Measurements from ENCODE around the gene GSE1.

The GSE1 gene

DNA sequence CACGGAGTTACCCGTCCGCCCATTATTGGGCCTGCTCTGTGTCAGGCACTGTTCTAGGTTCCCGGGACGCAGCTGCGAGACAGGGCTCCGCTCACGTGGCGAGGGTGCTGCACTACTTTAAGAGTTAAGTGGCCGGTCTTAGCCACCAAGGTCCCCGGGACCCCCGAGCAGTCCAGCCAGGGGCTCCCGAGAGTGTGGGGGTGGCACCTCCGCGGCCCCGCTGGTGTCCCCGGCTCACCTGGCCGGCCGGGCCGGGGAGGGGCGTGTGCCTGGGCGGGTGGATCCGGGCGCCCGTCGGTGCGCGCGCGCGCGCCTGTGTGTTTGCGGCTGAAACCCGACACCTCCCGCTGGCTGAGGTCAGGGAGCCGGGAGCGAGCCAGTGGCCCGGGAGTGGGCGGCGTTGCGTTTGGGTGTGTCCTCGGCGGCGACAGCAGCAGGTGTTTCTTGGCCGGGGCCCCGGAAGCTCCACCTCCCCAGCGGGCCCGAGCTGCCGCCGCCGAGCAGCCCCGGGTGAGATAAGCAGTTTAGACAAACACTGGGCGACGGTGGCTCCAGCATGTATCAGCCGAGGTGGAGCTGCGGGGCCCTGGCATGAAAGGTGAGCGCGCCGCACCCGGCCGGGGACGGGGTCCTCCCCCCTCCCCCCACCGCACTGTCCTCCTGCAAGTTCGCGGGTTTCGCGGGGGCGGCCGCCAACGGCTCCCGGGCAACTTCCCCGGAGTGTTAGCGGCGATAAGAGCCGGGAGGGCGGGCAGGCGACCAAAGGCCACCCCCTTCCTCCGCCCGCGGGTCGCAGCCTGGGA, at the start of gene GSE1 (continued):
- TF ChIP-seq, protein P1, sequence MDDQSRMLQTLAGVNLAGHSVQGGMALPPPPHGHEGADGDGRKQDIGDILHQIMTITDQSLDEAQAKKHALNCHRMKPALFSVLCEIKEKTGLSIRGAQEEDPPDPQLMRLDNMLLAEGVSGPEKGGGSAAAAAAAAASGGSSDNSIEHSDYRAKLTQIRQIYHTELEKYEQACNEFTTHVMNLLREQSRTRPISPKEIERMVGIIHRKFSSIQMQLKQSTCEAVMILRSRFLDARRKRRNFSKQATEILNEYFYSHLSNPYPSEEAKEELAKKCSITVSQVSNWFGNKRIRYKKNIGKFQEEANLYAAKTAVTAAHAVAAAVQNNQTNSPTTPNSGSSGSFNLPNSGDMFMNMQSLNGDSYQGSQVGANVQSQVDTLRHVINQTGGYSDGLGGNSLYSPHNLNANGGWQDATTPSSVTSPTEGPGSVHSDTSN (CRISPR knock-in tag; IDR thresholded peaks at IDR 0.05): no peak
- TF ChIP-seq ZXDB (tag by site-specific recombination; IDR thresholded peaks at IDR 0.05) (peak; percentile 75), ZNF335 (tag by site-specific recombination; conservative IDR thresholded peaks at IDR 0.05) (peak; percentile 84), GFI1B (tag by site-specific recombination; IDR thresholded peaks at IDR 0.05) (peak; percentile 19; the same call in 1 of the 2 replicates), SP7 (tag by site-specific recombination; IDR thresholded peaks at IDR 0.05) (peak; percentile 87), KLF7 (tag by site-specific recombination; IDR thresholded peaks at IDR 0.05; ENCODE audit: borderline replicate concordance) (peak; percentile 93), ZNF585B (tag by site-specific recombination; IDR thresholded peaks at IDR 0.05) (no peak), SETDB1 (IDR thresholded peaks at IDR 0.05; ENCODE audit: insufficient read length, low read length) (no peak), ZNF701 (tag by site-specific recombination; IDR thresholded peaks at IDR 0.05) (no peak), OSR2 (tag by site-specific recombination; IDR thresholded peaks at IDR 0.05) (peak; percentile 98), ZNF549 (tag by site-specific recombination; IDR thresholded peaks at IDR 0.05) (no peak), BCL11B (tag by site-specific recombination; IDR thresholded peaks at IDR 0.05; ENCODE audit: low read depth) (0 out of 2 replicates have a peak, but pooled peaks have one; percentile 74), ZNF174 (tag by site-specific recombination; IDR thresholded peaks at IDR 0.05) (0 out of 2 replicates have a peak, but pooled peaks have one; percentile 55), ZNF366 (tag by site-specific recombination; conservative IDR thresholded peaks at IDR 0.05) (no peak), ZNF2 (tag by site-specific recombination; IDR thresholded peaks at IDR 0.05) (peak; percentile 58; the same call in 1 of the 2 replicates), ZNF830 (tag by site-specific recombination; IDR thresholded peaks at IDR 0.05; ENCODE audit: low read depth) (no peak), ZNF23 (tag by site-specific recombination; IDR thresholded peaks at IDR 0.05; ENCODE audit: borderline replicate concordance) (no peak), ZNF677 (tag by site-specific recombination; IDR thresholded peaks at IDR 0.05) (no peak), TCF7L2 (IDR thresholded peaks at IDR 0.05; ENCODE audit: borderline replicate concordance, low read depth, low read length) (no peak), ZNF121 (tag by site-specific recombination; IDR thresholded peaks at IDR 0.05) (peak; percentile 43; the same call in 1 of the 2 replicates), SCRT1 (tag by site-specific recombination; IDR thresholded peaks at IDR 0.05; ENCODE audit: borderline replicate concordance) (0 out of 2 replicates have a peak, but pooled peaks have one; percentile 56)
- TF ChIP-seq, protein P2, sequence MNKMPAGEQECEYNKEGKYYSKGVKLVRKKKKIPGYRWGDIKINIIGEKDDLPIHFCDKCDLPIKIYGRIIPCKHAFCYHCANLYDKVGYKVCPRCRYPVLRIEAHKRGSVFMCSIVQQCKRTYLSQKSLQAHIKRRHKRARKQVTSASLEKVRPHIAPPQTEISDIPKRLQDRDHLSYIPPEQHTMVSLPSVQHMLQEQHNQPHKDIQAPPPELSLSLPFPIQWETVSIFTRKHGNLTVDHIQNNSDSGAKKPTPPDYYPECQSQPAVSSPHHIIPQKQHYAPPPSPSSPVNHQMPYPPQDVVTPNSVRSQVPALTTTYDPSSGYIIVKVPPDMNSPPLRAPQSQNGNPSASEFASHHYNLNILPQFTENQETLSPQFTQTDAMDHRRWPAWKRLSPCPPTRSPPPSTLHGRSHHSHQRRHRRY (tag by site-specific recombination; IDR thresholded peaks at IDR 0.05): 0 out of 2 replicates have a peak, but pooled peaks have one; percentile 44
- TF ChIP-seq, protein P3, sequence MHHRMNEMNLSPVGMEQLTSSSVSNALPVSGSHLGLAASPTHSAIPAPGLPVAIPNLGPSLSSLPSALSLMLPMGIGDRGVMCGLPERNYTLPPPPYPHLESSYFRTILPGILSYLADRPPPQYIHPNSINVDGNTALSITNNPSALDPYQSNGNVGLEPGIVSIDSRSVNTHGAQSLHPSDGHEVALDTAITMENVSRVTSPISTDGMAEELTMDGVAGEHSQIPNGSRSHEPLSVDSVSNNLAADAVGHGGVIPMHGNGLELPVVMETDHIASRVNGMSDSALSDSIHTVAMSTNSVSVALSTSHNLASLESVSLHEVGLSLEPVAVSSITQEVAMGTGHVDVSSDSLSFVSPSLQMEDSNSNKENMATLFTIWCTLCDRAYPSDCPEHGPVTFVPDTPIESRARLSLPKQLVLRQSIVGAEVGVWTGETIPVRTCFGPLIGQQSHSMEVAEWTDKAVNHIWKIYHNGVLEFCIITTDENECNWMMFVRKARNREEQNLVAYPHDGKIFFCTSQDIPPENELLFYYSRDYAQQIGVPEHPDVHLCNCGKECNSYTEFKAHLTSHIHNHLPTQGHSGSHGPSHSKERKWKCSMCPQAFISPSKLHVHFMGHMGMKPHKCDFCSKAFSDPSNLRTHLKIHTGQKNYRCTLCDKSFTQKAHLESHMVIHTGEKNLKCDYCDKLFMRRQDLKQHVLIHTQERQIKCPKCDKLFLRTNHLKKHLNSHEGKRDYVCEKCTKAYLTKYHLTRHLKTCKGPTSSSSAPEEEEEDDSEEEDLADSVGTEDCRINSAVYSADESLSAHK (tag by site-specific recombination; IDR thresholded peaks at IDR 0.05): peak; percentile 51
- TF ChIP-seq, protein P4, sequence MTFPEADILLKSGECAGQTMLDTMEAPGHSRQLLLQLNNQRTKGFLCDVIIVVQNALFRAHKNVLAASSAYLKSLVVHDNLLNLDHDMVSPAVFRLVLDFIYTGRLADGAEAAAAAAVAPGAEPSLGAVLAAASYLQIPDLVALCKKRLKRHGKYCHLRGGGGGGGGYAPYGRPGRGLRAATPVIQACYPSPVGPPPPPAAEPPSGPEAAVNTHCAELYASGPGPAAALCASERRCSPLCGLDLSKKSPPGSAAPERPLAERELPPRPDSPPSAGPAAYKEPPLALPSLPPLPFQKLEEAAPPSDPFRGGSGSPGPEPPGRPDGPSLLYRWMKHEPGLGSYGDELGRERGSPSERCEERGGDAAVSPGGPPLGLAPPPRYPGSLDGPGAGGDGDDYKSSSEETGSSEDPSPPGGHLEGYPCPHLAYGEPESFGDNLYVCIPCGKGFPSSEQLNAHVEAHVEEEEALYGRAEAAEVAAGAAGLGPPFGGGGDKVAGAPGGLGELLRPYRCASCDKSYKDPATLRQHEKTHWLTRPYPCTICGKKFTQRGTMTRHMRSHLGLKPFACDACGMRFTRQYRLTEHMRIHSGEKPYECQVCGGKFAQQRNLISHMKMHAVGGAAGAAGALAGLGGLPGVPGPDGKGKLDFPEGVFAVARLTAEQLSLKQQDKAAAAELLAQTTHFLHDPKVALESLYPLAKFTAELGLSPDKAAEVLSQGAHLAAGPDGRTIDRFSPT (tag by site-specific recombination; IDR thresholded peaks at IDR 0.05): peak; percentile 71
- TF ChIP-seq, protein P5, sequence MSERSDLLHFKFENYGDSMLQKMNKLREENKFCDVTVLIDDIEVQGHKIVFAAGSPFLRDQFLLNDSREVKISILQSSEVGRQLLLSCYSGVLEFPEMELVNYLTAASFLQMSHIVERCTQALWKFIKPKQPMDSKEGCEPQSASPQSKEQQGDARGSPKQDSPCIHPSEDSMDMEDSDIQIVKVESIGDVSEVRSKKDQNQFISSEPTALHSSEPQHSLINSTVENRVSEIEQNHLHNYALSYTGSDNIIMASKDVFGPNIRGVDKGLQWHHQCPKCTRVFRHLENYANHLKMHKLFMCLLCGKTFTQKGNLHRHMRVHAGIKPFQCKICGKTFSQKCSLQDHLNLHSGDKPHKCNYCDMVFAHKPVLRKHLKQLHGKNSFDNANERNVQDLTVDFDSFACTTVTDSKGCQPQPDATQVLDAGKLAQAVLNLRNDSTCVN (tag by site-specific recombination; optimal IDR thresholded peaks at IDR 0.05): peak; percentile 86
- TF ChIP-seq, protein P6, sequence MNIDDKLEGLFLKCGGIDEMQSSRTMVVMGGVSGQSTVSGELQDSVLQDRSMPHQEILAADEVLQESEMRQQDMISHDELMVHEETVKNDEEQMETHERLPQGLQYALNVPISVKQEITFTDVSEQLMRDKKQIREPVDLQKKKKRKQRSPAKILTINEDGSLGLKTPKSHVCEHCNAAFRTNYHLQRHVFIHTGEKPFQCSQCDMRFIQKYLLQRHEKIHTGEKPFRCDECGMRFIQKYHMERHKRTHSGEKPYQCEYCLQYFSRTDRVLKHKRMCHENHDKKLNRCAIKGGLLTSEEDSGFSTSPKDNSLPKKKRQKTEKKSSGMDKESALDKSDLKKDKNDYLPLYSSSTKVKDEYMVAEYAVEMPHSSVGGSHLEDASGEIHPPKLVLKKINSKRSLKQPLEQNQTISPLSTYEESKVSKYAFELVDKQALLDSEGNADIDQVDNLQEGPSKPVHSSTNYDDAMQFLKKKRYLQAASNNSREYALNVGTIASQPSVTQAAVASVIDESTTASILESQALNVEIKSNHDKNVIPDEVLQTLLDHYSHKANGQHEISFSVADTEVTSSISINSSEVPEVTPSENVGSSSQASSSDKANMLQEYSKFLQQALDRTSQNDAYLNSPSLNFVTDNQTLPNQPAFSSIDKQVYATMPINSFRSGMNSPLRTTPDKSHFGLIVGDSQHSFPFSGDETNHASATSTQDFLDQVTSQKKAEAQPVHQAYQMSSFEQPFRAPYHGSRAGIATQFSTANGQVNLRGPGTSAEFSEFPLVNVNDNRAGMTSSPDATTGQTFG (tag by site-specific recombination; IDR thresholded peaks at IDR 0.05; ENCODE audit: borderline replicate concordance): no peak
